SK-N-SH (cell line): ENCODE data around the gene ZNF516. TPM values are rescaled to one million over a fixed set of nuclear protein-coding genes. Genes with fewer than 3 reads are reported as not detected.

Source experiments
- CTCF ChIA-PET: fragments of 300-600, 350-600 bp; formaldehyde crosslinking; extraction: SDS; loops from one replicate; lab custom pipeline; 2021; lab: Yijun Ruan, JAX
- POLR2A ChIA-PET: fragments of 350-600 bp; sonication (Branson Sonifier 250); formaldehyde crosslinking; extraction: SDS; loops from one replicate; lab custom pipeline; 2020; ENCODE audit warnings: antibody characterized with exemption, inconsistent platforms; lab: Yijun Ruan, JAX
- DNase-seq: peaks from one replicate; pipeline ENCODE4 v3.0.0; 2012
- H2AFZ ChIP-seq: fragments of 200-600 bp; sonication (generic); 2 replicates; pipeline ENCODE4 v1.8.1; 2016; ENCODE audit warnings: antibody characterized with exemption, mild to moderate bottlenecking, low read depth
- H3F3A ChIP-seq: fragments of 200-600 bp; sonication (generic); replicated peaks from 2 replicates; pipeline ENCODE3; 2016; ENCODE audit warnings: antibody characterized with exemption, mild to moderate bottlenecking; ENCODE audit not compliant: insufficient read depth
- H3K27ac ChIP-seq, 2 experiments: fragments of 200-500 bp in 1 of 2; fragments of 200-600 bp in 1 of 2; sonication (Bioruptor generic) in 1 of 2; sonication (generic), shearing (Covaris generic) in 1 of 2; 2 replicates each; pipeline versions ENCODE4 v1.5.1 to v1.6.1; 2014 to 2016; ENCODE audit warnings: low read depth in 2 of 2, inconsistent platforms in 1 of 2, low read length in 1 of 2, mild to moderate bottlenecking in 1 of 2, mixed read lengths in 1 of 2
- H3K27me3 ChIP-seq: fragments of 200-600 bp; sonication (generic), shearing (Covaris generic); 2 replicates; pipeline ENCODE4 v1.6.1; 2016; ENCODE audit warnings: mixed run types; ENCODE audit not compliant: insufficient read depth
- H3K36me3 ChIP-seq, 2 experiments: fragments of 200-500 bp in 1 of 2; fragments of 200-600 bp in 1 of 2; sonication (Bioruptor generic) in 1 of 2; sonication (generic) in 1 of 2; replicated peaks in 1 of 2; 2 replicates each; pipeline versions ENCODE3 to v1.5.1; 2014 to 2016; ENCODE audit warnings: low read length in 1 of 2, mild to moderate bottlenecking in 1 of 2; ENCODE audit not compliant: insufficient read depth in 2 of 2, control insufficient read depth in 1 of 2
- H3K4me1 ChIP-seq, 2 experiments: fragments of 200-500 bp in 1 of 2; fragments of 200-600 bp in 1 of 2; sonication (Bioruptor generic) in 1 of 2; sonication (generic), shearing (Covaris generic) in 1 of 2; 2 replicates each; pipeline versions ENCODE4 v1.5.1 to v1.6.1; 2014 to 2016; ENCODE audit warnings: low read depth in 1 of 2, low read length in 1 of 2, mixed run types in 1 of 2; ENCODE audit not compliant: insufficient read depth in 2 of 2, control insufficient read depth in 1 of 2
- H3K4me2 ChIP-seq: fragments of 200-600 bp; sonication (generic), shearing (Covaris generic); 2 replicates; pipeline ENCODE4 v1.6.1; 2017; ENCODE audit warnings: mixed run types
- H3K4me3 ChIP-seq, 2 experiments: fragments of 200-500 bp in 1 of 2; fragments of 200-600 bp in 1 of 2; sonication (Bioruptor generic) in 1 of 2; sonication (generic), shearing (Covaris generic) in 1 of 2; 2 replicates each; pipeline versions ENCODE4 v1.5.1 to v1.8.1; 2014 to 2016; ENCODE audit warnings: low read depth in 2 of 2, inconsistent platforms in 1 of 2, low read length in 1 of 2, mild to moderate bottlenecking in 1 of 2, mixed read lengths in 1 of 2, moderate library complexity in 1 of 2
- H3K79me2 ChIP-seq: fragments of 200-600 bp; sonication (generic); 2 replicates; pipeline ENCODE4 v1.8.1; 2017; ENCODE audit warnings: mild to moderate bottlenecking; ENCODE audit not compliant: insufficient read depth
- H3K9ac ChIP-seq: fragments of 200-600 bp; sonication (generic); 2 replicates; pipeline ENCODE4 v1.6.1; 2017; ENCODE audit warnings: mixed run types
- H3K9me2 ChIP-seq: fragments of 200-600 bp; sonication (generic); 2 replicates; pipeline ENCODE4 v1.6.1; 2017; ENCODE audit warnings: mixed run types
- H3K9me3 ChIP-seq: fragments of 200-600 bp; sonication (generic); 2 replicates; pipeline ENCODE4 v1.6.1; 2017; ENCODE audit warnings: mixed run types, mild to moderate bottlenecking, moderate library complexity
- H4K20me1 ChIP-seq: fragments of 200-600 bp; sonication (generic); 2 replicates; pipeline ENCODE4 v1.6.1; 2017; ENCODE audit warnings: mild to moderate bottlenecking, mixed run types; ENCODE audit not compliant: insufficient read depth
- CHD2 ChIP-seq: fragments of 150-350 bp; IDR thresholded peaks from 2 replicates; pipeline ENCODE4 v1.6.1; 2018; ENCODE audit warnings: low read length; ENCODE audit not compliant: partially characterized antibody
- CTCF ChIP-seq: fragments of 200-600 bp; sonication (generic); IDR thresholded peaks from 2 replicates; pipeline ENCODE4 v1.6.1; 2017; ENCODE audit warnings: antibody characterized with exemption, mild to moderate bottlenecking, moderate library complexity
- ELF1 ChIP-seq: IDR thresholded peaks from 2 replicates; pipeline ENCODE4 v1.4.0; 2012
- EP300 ChIP-seq, 2 experiments: IDR thresholded peaks; 2 replicates each; pipeline versions ENCODE4 v1.4.0 to v1.6.1; 2012; ENCODE audit warnings: borderline replicate concordance in 1 of 2, low read depth in 1 of 2, low read length in 1 of 2
- EZH2phosphoT487 ChIP-seq: fragments of 200-600 bp; sonication (generic); IDR thresholded peaks from 2 replicates; pipeline ENCODE4 v1.6.1; 2017; ENCODE audit warnings: low read depth, mixed run types, mild to moderate bottlenecking, antibody characterized with exemption, moderate library complexity, borderline replicate concordance
- FOSL2 ChIP-seq: IDR thresholded peaks from 2 replicates; pipeline ENCODE4 v1.4.0; 2012; ENCODE audit warnings: low read depth, mild to moderate bottlenecking, moderate library complexity, borderline replicate concordance
- FOXM1 ChIP-seq: IDR thresholded peaks from 2 replicates; pipeline ENCODE4 v1.4.0; 2012; ENCODE audit warnings: low read depth, mild to moderate bottlenecking
- MXI1 ChIP-seq: IDR thresholded peaks from 2 replicates; pipeline ENCODE4 v1.6.1; 2012; ENCODE audit warnings: mild to moderate bottlenecking, low read depth, low read length, improper control_type of control experiment
- NRF1 ChIP-seq: IDR thresholded peaks from 2 replicates; pipeline ENCODE4 v1.6.1; 2012; ENCODE audit warnings: low read depth, mild to moderate bottlenecking, low read length
- PBX3 ChIP-seq: IDR thresholded peaks from 2 replicates; pipeline ENCODE4; 2012
- RXRA ChIP-seq: IDR thresholded peaks from 2 replicates; pipeline ENCODE4 v1.4.0; 2012; ENCODE audit warnings: low read depth, mild to moderate bottlenecking, borderline replicate concordance
- SIN3A ChIP-seq: IDR thresholded peaks from 2 replicates; pipeline ENCODE4 v1.6.1; 2012; ENCODE audit warnings: low read depth, mild to moderate bottlenecking, low read length, moderate library complexity, borderline replicate concordance
- TAF1 ChIP-seq: IDR thresholded peaks from 2 replicates; pipeline ENCODE4 v1.6.1; 2012; ENCODE audit warnings: low read depth, mild to moderate bottlenecking, low read length, moderate library complexity, borderline replicate concordance
- TCF12 ChIP-seq: IDR thresholded peaks from 2 replicates; pipeline ENCODE4 v1.4.0; 2012
- TEAD4 ChIP-seq: IDR thresholded peaks from 2 replicates; pipeline ENCODE4 v1.4.0; 2012; ENCODE audit warnings: mild to moderate bottlenecking, borderline replicate concordance; ENCODE audit not compliant: insufficient read depth
- USF1 ChIP-seq: IDR thresholded peaks from 2 replicates; pipeline ENCODE4 v1.4.0; 2012; ENCODE audit warnings: low read depth, borderline replicate concordance
- USF2 ChIP-seq: fragments of 150-350 bp; IDR thresholded peaks from 2 replicates; pipeline ENCODE4 v1.6.1; 2017; ENCODE audit warnings: antibody characterized with exemption, low read length, low read depth, borderline replicate concordance
- YY1 ChIP-seq: IDR thresholded peaks from 2 replicates; pipeline ENCODE4 v1.4.0; 2012; ENCODE audit warnings: low read depth, mild to moderate bottlenecking
- WGBS: methylation state at CpG from one replicate; pipeline ENCODE4 v1.1.6; 2017; ENCODE audit warnings: low lambda C conversion rate; 5-methylcytosine and 5-hydroxymethylcytosine counted together
- polyA plus RNA-seq, 3 experiments: library from polyadenylated mRNA; depleted of rRNA; stranded (reverse); fragments of >200 nt; gene quantifications; 2 replicates each; pipeline ENCODE4 v1.2.3, GENCODE V29; 2012
- TF ChIP-seq, protein P1 (sequence below): IDR thresholded peaks from 2 replicates; pipeline ENCODE4 v1.4.0; 2012; ENCODE audit warnings: low read depth

The ZNF516 gene
- polyA plus RNA-seq, 1 of the 3 experiments (the other 2 are of a cell fraction) = 4.4 TPM

DNA sequence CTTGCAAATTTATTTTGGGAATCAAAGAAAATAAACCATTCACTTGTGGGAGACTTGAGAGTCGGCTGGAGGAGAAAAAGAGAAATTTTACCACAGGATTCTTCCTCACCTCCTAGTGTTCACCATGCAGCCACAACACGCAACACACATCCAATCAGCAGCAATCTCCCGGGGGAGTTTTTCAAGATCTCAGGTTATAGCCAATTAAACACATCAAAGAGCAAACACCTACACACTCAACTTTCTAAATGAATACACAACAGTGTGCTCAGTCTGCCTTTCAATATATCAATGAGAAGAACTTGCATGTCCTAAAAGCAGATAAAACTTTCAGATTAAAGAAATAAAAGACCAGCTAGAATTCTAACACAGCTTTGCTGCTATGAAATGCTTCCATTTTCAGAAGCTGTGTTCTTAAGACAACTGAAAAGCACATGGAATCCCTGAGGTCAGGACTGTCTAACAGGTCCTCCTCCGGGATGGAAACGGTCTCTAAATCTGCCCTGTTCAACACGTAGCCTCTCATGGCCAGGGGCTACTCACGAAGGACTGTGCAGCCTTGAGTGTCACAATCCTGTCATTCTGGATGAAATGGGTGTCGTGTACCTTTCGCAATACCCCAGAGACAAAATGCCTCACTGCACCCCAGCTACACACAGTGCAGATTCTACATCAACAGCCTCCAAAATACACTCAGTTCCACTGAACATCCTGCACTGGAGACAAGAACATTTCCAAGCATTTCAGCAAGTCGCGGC, 84.2 kb downstream of the ZNF516 start (continued):
- TF ChIP-seq PBX3 = no peak
- TF ChIP-seq FOXM1 = no peak
- no peak for TF ChIP-seq TEAD4
- TF ChIP-seq YY1 = no peak
- no peak for TF ChIP-seq CHD2
- TF ChIP-seq USF1 = no peak

- H4K20me1 ChIP-seq = no peaks in the 10 kb centered on the region
- POLR2A ChIA-PET = no interaction called here
- no peaks in the 10 kb centered on the region for H3K4me1 ChIP-seq
- no peak overlapping the region for H2AFZ ChIP-seq
- 63% methylated on average over 4 of the region's 5 CpGs for WGBS
- H3K9me3 ChIP-seq = no peaks in the 10 kb centered on the region
- H3K36me3 ChIP-seq = no peaks in the 10 kb centered on the region
- no peak overlapping the region for H3K4me2 ChIP-seq
- H3K27me3 ChIP-seq = no peaks in the 10 kb centered on the region
- TF ChIP-seq TCF12 (no peak), FOSL2 (no peak)
- H3K27ac ChIP-seq = no peak overlapping the region
- 0 out of 2 replicates have a peak, but pooled peaks cover 4% of the 10 kb centered on the region for H3K79me2 ChIP-seq
- H3K9me2 ChIP-seq = no peaks in the 10 kb centered on the region
- no peak for DNase-seq
- CTCF ChIA-PET = interaction anchor here (0.6 to 2.3 kb wide), 4 partner anchors 11 to 343 kb away, joined by 3 to 12 read pairs (median 4); no protein-coding TSS in a partner anchor
- no peak overlapping the region for H3K9ac ChIP-seq
- no peak overlapping the region for H3K4me3 ChIP-seq
- no peaks in the 10 kb centered on the region for H3F3A ChIP-seq
Measured at GRCh38 chr18:76410033-76410432, 85.0 kb downstream of the ZNF516 start.

GRCh38 chr18:76408480-76409067, 86.5 kb downstream of the ZNF516 start:
- Histone ChIP-seq H3K9me2 (no peaks in the 10 kb centered on the region), H3K4me3 (no peak overlapping the region), H3K79me2 (0 out of 2 replicates have a peak, but pooled peaks cover 4% of the 10 kb centered on the region), H4K20me1 (no peaks in the 10 kb centered on the region), H3K4me1 (no peaks in the 10 kb centered on the region), H3K4me2 (no peak overlapping the region), H2AFZ (no peak overlapping the region), H3K27ac (no peak overlapping the region), H3K9ac (no peak overlapping the region), H3K27me3 (no peaks in the 10 kb centered on the region), H3K36me3 (no peaks in the 10 kb centered on the region), H3F3A (no peaks in the 10 kb centered on the region), H3K9me3 (no peaks in the 10 kb centered on the region)
- 67% methylated on average over 15 of the region's 15 CpGs for WGBS
- POLR2A ChIA-PET = no interaction called here
- no peak for DNase-seq
- CTCF ChIA-PET = interaction anchor here (0.7 to 2.3 kb wide), 5 partner anchors 8 to 72 kb away, joined by 3 to 12 read pairs (median 4); no protein-coding TSS in a partner anchor
- no peak for TF ChIP-seq RXRA
- TF ChIP-seq YY1 = no peak
- no peak for TF ChIP-seq TCF12
- TF ChIP-seq MXI1 = no peak
- TF ChIP-seq CHD2 = no peak
- no peak for TF ChIP-seq NRF1
- no peak for TF ChIP-seq SIN3A
- TF ChIP-seq, protein P1, sequence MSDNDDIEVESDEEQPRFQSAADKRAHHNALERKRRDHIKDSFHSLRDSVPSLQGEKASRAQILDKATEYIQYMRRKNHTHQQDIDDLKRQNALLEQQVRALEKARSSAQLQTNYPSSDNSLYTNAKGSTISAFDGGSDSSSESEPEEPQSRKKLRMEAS = no peak
- no peak for TF ChIP-seq CTCF
- TF ChIP-seq EP300 (IDR thresholded peaks at IDR 0.05; ENCODE audit: borderline replicate concordance in 1 of 2, low read depth in 1 of 2, low read length in 1 of 2) = no peak
- TF ChIP-seq TAF1 = no peak
- no peak for TF ChIP-seq USF2
- TF ChIP-seq EZH2phosphoT487 = no peak
- TF ChIP-seq ELF1 = no peak
- TF ChIP-seq TEAD4 = no peak
